Spleen (tissue), 11 donors: ENCODE measurements around the gene SFRP2. TPM values are rescaled to one million over a fixed set of nuclear protein-coding genes. Genes with fewer than 3 reads are reported as not detected.

Source experiments
- DNase-seq: peaks from one replicate; pipeline ENCODE4 v3.0.0-alpha.2; 2020
- H3K27ac ChIP-seq, 8 donors: fragments of 200-600 bp; sonication (generic) in 7 of 8; 1 replicate in 4 of 8; 2 replicates in 4 of 8; pipeline versions ENCODE4 v1.5.0 to v1.8.0; 2016 to 2021; ENCODE audit warnings: inconsistent platforms in 4 of 8, mild to moderate bottlenecking in 4 of 8, moderate library complexity in 1 of 8
- H3K27me3 ChIP-seq, 7 donors: fragments of 200-600 bp; sonication (generic) in 6 of 7; replicated peaks in 1 of 7; 1 replicate in 4 of 7; 2 replicates in 3 of 7; pipeline versions ENCODE4 v1.5.0 to v1.8.0; 2016 to 2021; ENCODE audit warnings: inconsistent platforms in 3 of 7, mild to moderate bottlenecking in 1 of 7
- H3K36me3 ChIP-seq, 6 donors: fragments of 200-600 bp; sonication (generic) in 5 of 6; 1 replicate in 4 of 6; 2 replicates in 2 of 6; pipeline versions ENCODE4 v1.5.0 to v1.8.0; 2016 to 2021; ENCODE audit warnings: inconsistent platforms in 2 of 6
- H3K4me1 ChIP-seq, 6 donors: fragments of 200-600 bp; sonication (generic) in 5 of 6; 1 replicate in 3 of 6; 2 replicates in 3 of 6; pipeline versions ENCODE4 v1.5.0 to v1.8.0; 2016 to 2021; ENCODE audit warnings: inconsistent platforms in 3 of 6
- H3K4me3 ChIP-seq, 8 donors: fragments of 200-600 bp; sonication (generic) in 7 of 8; 1 replicate in 4 of 8; 2 replicates in 4 of 8; pipeline versions ENCODE4 v1.5.0 to v1.8.0; 2016 to 2021; ENCODE audit warnings: inconsistent platforms in 4 of 8, mild to moderate bottlenecking in 4 of 8, moderate library complexity in 2 of 8
- H3K9me3 ChIP-seq, 8 donors: fragments of 200-600 bp; sonication (generic) in 7 of 8; 1 replicate in 4 of 8; 2 replicates in 4 of 8; pipeline versions ENCODE4 v1.5.0 to v1.8.0; 2016 to 2021; ENCODE audit warnings: inconsistent platforms in 4 of 8
- POLR2A ChIP-seq, 3 donors: fragments of 450-650 bp; IDR thresholded peaks; one replicate each; pipeline ENCODE4 v1.5.1; 2017; ENCODE audit warnings: antibody characterized with exemption in 3 of 3, mild to moderate bottlenecking in 1 of 3
- POLR2AphosphoS5 ChIP-seq, 3 donors: sonication (generic); formaldehyde crosslinking; IDR thresholded peaks; one replicate each; pipeline ENCODE4 v1.5.1; 2017; ENCODE audit warnings: antibody characterized with exemption in 3 of 3
- WGBS, 5 donors: extraction: QIAGEN DNeasy Blood & Tissue Kit in 3 of 5; methylation state at CpG; one replicate each; pipeline versions ENCODE4 v1.1.5 to v1.1.7; 2013 to 2018; 5-methylcytosine and 5-hydroxymethylcytosine counted together
- intact Hi-C: fragments of 100-400 bp; cut with DNase I; formaldehyde crosslinking; loops from one replicate; pipeline ENCODE4 v1.15.0; 2023; ENCODE audit warnings: low total_unique reads
- polyA plus RNA-seq, 3 donors: library from polyadenylated mRNA; stranded (reverse); fragments of 200-250 nt; gene quantifications; one replicate each; pipeline ENCODE4 v1.2.1, GENCODE V29; 2013
- total RNA-seq, 7 donors: library from RNA; depleted of rRNA in 3 of 7; stranded (reverse); fragments of >200 nt in 3 of 7; fragmentation: NEBNext Ultra II Directional in 4 of 7; extraction: Animal tissue kit (Norgen Biotek cat#: 25700) in 4 of 7; gene quantifications; one replicate each; pipeline versions ENCODE4 v1.1.0 to v1.2.1, GENCODE V29; 2016 to 2021
- TF ChIP-seq, protein P1 (sequence below), 11 experiments: fragments of 200-600 bp in 7 of 11; fragments of 450-650 bp in 4 of 11; sonication (generic) in 4 of 11; IDR thresholded peaks in 8 of 11; conservative IDR thresholded peaks in 3 of 11; 1 replicate in 7 of 11; 2 replicates in 4 of 11; pipeline versions ENCODE4 v1.4.0 to v1.8.0; 2016 to 2021; ENCODE audit warnings: antibody characterized with exemption in 11 of 11, inconsistent platforms in 4 of 11, mild to moderate bottlenecking in 1 of 11
- donor health status: healthy with polysubstance abuse.
- donor health status: DM: no; HTN: no; CAD: no; lungs with moderate emphysema.
- donor health status: DM: no; HTN: no; CAD: no.
- donor health status: Bipolar disorder and iron deficiency.
- donor health status: healthy.
- donor health status: DM: no; HTN: no; CAD: no.
- donor health status: DM: yes; HTN: yes; CAD: no.

Gene SFRP2
- total and polyA plus RNA-seq, 10 donors, result 0.23 to 0.94 (median 0.43) TPM; not detected in 2

DNA sequence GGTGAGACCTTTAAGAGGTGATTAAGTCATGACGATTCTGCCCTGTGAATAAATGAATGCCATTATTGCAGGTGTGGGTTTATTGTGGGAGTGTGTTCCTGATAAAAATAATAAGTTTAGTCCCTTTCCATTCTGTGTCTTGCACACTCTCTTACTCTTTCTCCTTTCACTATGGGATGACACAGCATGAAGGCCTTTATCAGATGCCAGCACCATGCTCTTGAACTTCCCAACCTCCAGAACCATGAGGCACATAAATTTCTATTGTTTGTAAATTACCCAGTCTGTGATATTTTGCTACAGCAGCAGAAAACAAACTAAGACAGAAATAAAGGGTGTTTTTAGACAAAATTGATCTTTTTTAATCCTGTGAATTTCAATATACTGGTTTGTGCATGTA is 10.5 kb downstream of the SFRP2 start:
- 85 to 100% (median 94%) methylated on average over 1 of the region's 1 CpG for WGBS, 5 donors
- H3K36me3 ChIP-seq, result no peaks in the 10 kb centered on the region
- H3K4me1 ChIP-seq, result no peaks in the 10 kb centered on the region
- no peak for DNase-seq
- peaks cover 0 to 39% (median 0%) of the 10 kb centered on the region in 7 donors for H3K27me3 ChIP-seq
- peaks cover 0 to 10% (median 0%) of the 10 kb centered on the region in 8 donors for H3K9me3 ChIP-seq
- intact Hi-C loops, result no loop called here
- no peak overlapping the region for H3K27ac ChIP-seq
- H3K4me3 ChIP-seq, result no peak overlapping the region
- TF ChIP-seq, protein P1, sequence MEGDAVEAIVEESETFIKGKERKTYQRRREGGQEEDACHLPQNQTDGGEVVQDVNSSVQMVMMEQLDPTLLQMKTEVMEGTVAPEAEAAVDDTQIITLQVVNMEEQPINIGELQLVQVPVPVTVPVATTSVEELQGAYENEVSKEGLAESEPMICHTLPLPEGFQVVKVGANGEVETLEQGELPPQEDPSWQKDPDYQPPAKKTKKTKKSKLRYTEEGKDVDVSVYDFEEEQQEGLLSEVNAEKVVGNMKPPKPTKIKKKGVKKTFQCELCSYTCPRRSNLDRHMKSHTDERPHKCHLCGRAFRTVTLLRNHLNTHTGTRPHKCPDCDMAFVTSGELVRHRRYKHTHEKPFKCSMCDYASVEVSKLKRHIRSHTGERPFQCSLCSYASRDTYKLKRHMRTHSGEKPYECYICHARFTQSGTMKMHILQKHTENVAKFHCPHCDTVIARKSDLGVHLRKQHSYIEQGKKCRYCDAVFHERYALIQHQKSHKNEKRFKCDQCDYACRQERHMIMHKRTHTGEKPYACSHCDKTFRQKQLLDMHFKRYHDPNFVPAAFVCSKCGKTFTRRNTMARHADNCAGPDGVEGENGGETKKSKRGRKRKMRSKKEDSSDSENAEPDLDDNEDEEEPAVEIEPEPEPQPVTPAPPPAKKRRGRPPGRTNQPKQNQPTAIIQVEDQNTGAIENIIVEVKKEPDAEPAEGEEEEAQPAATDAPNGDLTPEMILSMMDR (IDR thresholded peaks at IDR 0.05 in 8 of 11, conservative IDR thresholded peaks at IDR 0.05 in 3 of 11), result no peak
- no peak for TF ChIP-seq POLR2A (IDR thresholded peaks at IDR 0.05)
- no peak for TF ChIP-seq POLR2AphosphoS5 (IDR thresholded peaks at IDR 0.05)

DNA sequence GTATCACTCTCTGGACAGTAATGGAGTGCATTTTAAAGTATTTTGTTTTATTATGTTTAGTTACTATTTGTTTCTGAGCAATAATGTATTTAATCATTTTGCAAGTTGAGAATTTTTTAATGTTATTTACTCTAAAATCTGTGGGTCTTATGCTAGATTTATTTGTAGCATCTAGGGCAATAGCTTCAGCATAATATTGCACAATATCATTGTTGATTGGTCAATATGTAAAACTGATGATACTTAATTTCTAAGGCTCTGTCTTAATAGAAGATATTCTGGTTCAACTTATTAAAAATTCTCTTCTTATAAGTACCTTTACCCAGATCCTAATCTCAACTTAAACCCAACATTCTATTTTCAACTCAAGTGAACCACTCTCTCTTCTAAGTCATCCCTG is 11.5 kb downstream of the SFRP2 start:
- Histone ChIP-seq H3K27me3 (peaks cover 0 to 45% (median 0%) of the 10 kb centered on the region in 7 donors), H3K4me1 (no peaks in the 10 kb centered on the region), H3K36me3 (no peaks in the 10 kb centered on the region), H3K9me3 (peaks cover 0 to 10% (median 0%) of the 10 kb centered on the region in 8 donors), H3K4me3 (no peak overlapping the region), H3K27ac (no peak overlapping the region)
- TF ChIP-seq POLR2A (IDR thresholded peaks at IDR 0.05) (no peak), POLR2AphosphoS5 (IDR thresholded peaks at IDR 0.05) (no peak)
- TF ChIP-seq, protein P1 (IDR thresholded peaks at IDR 0.05 in 8 of 11, conservative IDR thresholded peaks at IDR 0.05 in 3 of 11), result no peak
- intact Hi-C loops, result no loop called here
- no peak for DNase-seq

DNA sequence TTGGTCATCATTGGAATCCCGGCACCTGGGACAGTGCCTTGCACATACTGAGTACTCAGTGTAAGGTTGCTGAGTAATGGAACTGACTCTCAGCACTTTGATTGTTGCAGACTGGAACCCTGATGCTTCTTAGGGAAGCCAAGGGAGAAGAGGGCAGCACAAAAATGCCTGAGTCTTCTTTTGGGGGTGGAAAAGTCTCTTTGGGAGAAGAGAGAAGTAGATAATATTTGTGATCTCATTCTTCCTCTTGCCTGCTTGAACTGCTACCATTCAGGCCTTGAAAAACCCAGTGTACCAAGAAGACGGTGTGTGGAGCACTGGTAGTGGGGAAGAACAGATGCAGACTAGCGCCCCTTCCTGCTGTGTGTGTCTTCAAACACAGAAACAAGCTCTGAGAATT is 12.3 kb downstream of the SFRP2 start:
- no peaks in the 10 kb centered on the region for H3K36me3 ChIP-seq
- peaks cover 0 to 10% (median 0%) of the 10 kb centered on the region in 8 donors for H3K9me3 ChIP-seq
- H3K27ac ChIP-seq, result no peak overlapping the region
- H3K27me3 ChIP-seq, result peaks cover 0 to 41% (median 0%) of the 10 kb centered on the region in 7 donors
- DNase-seq, result no peak
- no peak overlapping the region for H3K4me3 ChIP-seq
- no peaks in the 10 kb centered on the region for H3K4me1 ChIP-seq
- intact Hi-C loops, result no loop called here
- WGBS, 5 donors, result 78 to 94% (median 85%) methylated on average over 3 of the region's 3 CpGs
- TF ChIP-seq POLR2A (IDR thresholded peaks at IDR 0.05), result no peak
- no peak for TF ChIP-seq POLR2AphosphoS5 (IDR thresholded peaks at IDR 0.05)
- TF ChIP-seq, protein P1 (IDR thresholded peaks at IDR 0.05 in 8 of 11, conservative IDR thresholded peaks at IDR 0.05 in 3 of 11), result no peak

DNA sequence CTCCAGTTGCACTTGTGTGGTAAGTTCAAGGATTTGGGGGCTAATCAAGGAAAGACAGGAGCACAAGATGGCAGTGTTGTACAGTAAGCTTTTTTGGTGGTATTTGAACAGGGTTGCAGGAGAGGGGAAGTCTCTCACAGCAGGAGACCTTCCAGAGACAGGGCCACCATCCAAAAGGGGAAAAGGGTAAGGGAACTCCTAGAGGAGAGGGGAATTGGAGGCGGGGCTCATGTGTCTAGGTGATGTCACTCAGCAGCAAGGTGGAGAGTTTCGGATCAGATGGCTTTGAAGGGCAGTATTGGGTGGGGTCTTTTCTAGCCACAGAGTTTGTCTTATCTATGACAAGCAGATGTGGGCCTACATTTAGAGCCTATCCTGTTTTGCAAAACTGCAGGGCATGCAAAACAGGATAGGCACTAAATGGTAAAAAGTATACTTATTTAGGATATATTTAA is 15.6 kb downstream of the SFRP2 start:
- Histone ChIP-seq H3K27me3 (peaks cover 0 to 19% (median 0%) of the 10 kb centered on the region in 7 donors), H3K36me3 (no peaks in the 10 kb centered on the region), H3K4me3 (no peak overlapping the region), H3K27ac (no peak overlapping the region), H3K4me1 (no peaks in the 10 kb centered on the region), H3K9me3 (peaks cover 0 to 3% (median 0%) of the 10 kb centered on the region in 8 donors)
- DNase-seq, result no peak
- TF ChIP-seq, protein P1 (IDR thresholded peaks at IDR 0.05 in 8 of 11, conservative IDR thresholded peaks at IDR 0.05 in 3 of 11), result no peak
- TF ChIP-seq POLR2A (IDR thresholded peaks at IDR 0.05) (no peak), POLR2AphosphoS5 (IDR thresholded peaks at IDR 0.05) (no peak)
- intact Hi-C loops, result no loop called here
- WGBS, 5 donors, result 72 to 90% (median 80%) methylated on average over 2 of the region's 2 CpGs
